ENCODE data around the gene PPP2R5B. TPM values are rescaled to one million over a fixed set of nuclear protein-coding genes. Genes with fewer than 3 reads are reported as not detected.

PPP2R5B gene
- total RNA-seq, 1 donor from 2014 or later = 15.9 TPM

DNA sequence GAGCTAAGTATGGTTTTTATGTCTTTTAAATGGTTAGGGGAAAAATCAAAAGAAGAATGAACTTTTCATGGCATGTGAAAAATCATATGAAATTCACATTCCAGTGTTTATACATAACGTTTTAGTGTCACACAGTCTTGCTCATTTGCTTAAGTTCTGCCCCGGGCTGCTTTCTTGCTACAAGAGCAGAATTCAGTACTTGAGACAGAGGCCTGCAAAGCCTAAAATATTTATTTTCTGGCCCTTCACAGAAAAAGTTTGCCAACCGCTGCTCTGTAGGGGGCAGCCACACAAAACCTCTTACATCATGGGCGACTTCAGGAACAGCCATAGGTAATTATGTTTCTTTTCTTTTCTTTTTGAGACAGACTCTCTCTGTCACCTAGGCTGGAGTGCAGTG lies 6.5 kb upstream of the PPP2R5B start:
- peak overlapping the region; percentile 76 for H3K4me3 Mint-ChIP-seq (ENCODE audit: low read depth)
- TF ChIP-seq, protein P1, sequence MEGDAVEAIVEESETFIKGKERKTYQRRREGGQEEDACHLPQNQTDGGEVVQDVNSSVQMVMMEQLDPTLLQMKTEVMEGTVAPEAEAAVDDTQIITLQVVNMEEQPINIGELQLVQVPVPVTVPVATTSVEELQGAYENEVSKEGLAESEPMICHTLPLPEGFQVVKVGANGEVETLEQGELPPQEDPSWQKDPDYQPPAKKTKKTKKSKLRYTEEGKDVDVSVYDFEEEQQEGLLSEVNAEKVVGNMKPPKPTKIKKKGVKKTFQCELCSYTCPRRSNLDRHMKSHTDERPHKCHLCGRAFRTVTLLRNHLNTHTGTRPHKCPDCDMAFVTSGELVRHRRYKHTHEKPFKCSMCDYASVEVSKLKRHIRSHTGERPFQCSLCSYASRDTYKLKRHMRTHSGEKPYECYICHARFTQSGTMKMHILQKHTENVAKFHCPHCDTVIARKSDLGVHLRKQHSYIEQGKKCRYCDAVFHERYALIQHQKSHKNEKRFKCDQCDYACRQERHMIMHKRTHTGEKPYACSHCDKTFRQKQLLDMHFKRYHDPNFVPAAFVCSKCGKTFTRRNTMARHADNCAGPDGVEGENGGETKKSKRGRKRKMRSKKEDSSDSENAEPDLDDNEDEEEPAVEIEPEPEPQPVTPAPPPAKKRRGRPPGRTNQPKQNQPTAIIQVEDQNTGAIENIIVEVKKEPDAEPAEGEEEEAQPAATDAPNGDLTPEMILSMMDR (IDR thresholded peaks at IDR 0.05; ENCODE audit: unreplicated experiment) = peak; percentile 35
- H3K9me3 Mint-ChIP-seq (ENCODE audit: low read depth) = no peaks in the 10 kb centered on the region
- no peaks in the 10 kb centered on the region for H3K27me3 Mint-ChIP-seq
- DNase-seq (ENCODE audit: low spot score, unreplicated experiment) = no peak
- H3K36me3 Mint-ChIP-seq (ENCODE audit: insufficient read depth) = no peaks in the 10 kb centered on the region
- H3K4me1 Mint-ChIP-seq (ENCODE audit: low read depth) = peaks cover 18% of the 10 kb centered on the region
- peak overlapping the region; percentile 98 for H3K27ac Mint-ChIP-seq

DNA sequence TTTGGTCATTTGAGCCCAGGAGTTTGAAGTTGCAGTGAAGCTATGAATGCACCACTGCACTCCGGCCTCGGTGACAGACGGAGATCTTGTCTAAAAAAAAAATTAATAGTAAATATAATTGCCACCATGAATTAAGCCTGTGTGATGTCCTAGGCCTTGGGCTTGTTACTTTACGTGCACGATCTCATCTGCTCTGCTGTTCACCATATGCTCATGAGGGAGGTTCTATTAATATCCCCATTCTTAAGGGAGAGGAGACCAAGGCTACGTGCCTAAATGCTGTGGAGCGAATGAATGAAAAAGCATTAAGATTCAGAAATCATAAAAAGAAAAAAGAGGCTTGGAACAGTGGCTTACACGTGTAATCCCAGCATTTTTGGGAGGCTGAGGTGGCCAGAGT lies 4.9 kb upstream of the PPP2R5B start:
- H3K36me3 Mint-ChIP-seq (ENCODE audit: insufficient read depth) = no peaks in the 10 kb centered on the region
- no peaks in the 10 kb centered on the region for H3K27me3 Mint-ChIP-seq
- H3K9me3 Mint-ChIP-seq (ENCODE audit: low read depth) = no peaks in the 10 kb centered on the region
- no peak overlapping the region for H3K27ac Mint-ChIP-seq
- DNase-seq (ENCODE audit: low spot score, unreplicated experiment) = no peak
- H3K4me1 Mint-ChIP-seq (ENCODE audit: low read depth) = peaks cover 21% of the 10 kb centered on the region
- H3K4me3 Mint-ChIP-seq (ENCODE audit: low read depth) = no peak overlapping the region
- TF ChIP-seq, protein P1 (IDR thresholded peaks at IDR 0.05; ENCODE audit: unreplicated experiment) = no peak

DNA sequence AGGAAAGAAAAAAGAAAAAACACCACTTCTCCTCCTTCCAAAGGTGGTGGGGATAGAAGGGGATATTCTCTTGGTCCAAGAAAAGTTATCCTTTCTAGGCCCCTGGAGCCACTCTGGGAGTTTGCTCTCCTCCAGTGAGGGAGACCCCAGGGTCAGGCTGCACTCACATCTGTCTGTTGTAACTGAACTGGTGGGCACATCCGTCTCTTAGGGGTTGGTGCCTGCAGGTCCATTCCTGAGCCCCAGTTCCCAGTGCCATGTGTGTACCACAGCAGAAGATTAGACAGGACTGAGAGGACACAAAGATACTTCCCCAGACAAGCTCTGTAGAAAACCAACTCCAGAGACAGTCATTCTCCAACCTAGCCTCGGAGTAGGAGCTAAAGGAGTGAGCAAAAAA lies 4.4 kb upstream of the PPP2R5B start:
- H3K36me3 Mint-ChIP-seq (ENCODE audit: insufficient read depth) = no peaks in the 10 kb centered on the region
- TF ChIP-seq, protein P1 (IDR thresholded peaks at IDR 0.05; ENCODE audit: unreplicated experiment) = no peak
- peaks cover 24% of the 10 kb centered on the region for H3K4me1 Mint-ChIP-seq (ENCODE audit: low read depth)
- H3K27ac Mint-ChIP-seq = no peak overlapping the region
- no peak overlapping the region for H3K4me3 Mint-ChIP-seq (ENCODE audit: low read depth)
- no peaks in the 10 kb centered on the region for H3K9me3 Mint-ChIP-seq (ENCODE audit: low read depth)
- DNase-seq (ENCODE audit: low spot score, unreplicated experiment) = no peak
- H3K27me3 Mint-ChIP-seq = peaks cover 2% of the 10 kb centered on the region

DNA sequence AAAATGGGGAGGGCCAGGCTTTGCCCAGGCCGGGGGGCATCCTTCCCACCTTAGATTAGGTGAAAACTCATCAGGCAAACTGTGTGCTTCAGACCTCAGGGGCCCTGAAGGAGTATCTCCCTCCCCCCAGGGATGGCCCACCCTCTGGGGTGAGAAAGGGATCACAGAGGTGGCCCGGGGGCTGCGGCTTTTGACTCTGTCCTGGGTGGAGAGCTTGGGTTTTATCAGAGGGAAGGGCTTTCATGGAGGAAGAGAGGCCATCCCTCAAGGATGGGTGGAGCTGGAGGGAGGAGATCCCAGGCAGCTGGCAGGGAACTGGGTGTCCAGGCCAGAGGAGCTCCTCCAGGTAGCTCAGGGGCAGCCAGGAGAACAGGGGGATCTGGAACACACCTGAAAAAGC lies 3.1 kb upstream of the PPP2R5B start:
- no peaks in the 10 kb centered on the region for H3K36me3 Mint-ChIP-seq (ENCODE audit: insufficient read depth)
- DNase-seq (ENCODE audit: low spot score, unreplicated experiment) = no peak
- H3K4me1 Mint-ChIP-seq (ENCODE audit: low read depth) = peaks cover 18% of the 10 kb centered on the region
- TF ChIP-seq, protein P1 (IDR thresholded peaks at IDR 0.05; ENCODE audit: unreplicated experiment) = no peak
- H3K9me3 Mint-ChIP-seq (ENCODE audit: low read depth) = no peaks in the 10 kb centered on the region
- no peak overlapping the region for H3K4me3 Mint-ChIP-seq (ENCODE audit: low read depth)
- H3K27me3 Mint-ChIP-seq = peaks cover 3% of the 10 kb centered on the region
- no peak overlapping the region for H3K27ac Mint-ChIP-seq

DNA sequence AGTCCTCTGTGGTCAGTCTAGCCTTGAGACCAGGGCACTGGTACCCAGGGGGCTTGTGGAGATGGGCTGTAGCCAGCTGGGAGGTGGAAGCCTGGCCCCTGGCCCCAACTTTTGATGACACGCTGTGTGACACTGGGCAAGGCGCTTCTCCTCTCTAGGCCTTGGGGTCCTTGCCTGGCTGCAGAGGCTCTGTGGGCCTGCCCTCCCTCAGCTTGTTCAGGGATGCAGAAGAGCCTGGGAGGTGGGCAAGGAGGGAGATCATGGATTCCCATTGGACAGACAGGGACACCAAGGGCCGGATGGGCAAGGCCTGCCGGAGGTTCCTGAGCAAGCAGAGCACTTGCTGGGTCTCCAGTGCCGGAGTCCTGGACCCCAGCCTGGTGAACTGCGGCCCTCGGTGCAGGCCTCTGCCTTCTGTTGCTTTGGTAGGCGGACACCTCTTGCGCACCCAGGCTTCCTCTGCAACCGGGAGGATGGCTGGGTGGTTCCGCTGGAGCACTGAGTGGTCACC lies 1.3 kb upstream of the PPP2R5B start:
- DNase-seq (ENCODE audit: low spot score, unreplicated experiment) = no peak
- peak overlapping the region; percentile 87 for H3K4me3 Mint-ChIP-seq (ENCODE audit: low read depth)
- TF ChIP-seq, protein P1 (IDR thresholded peaks at IDR 0.05; ENCODE audit: unreplicated experiment) = no peak
- no peak overlapping the region for H3K27ac Mint-ChIP-seq
- H3K36me3 Mint-ChIP-seq (ENCODE audit: insufficient read depth) = peaks cover 2% of the 10 kb centered on the region
- peaks cover 6% of the 10 kb centered on the region for H3K4me1 Mint-ChIP-seq (ENCODE audit: low read depth)
- H3K9me3 Mint-ChIP-seq (ENCODE audit: low read depth) = no peaks in the 10 kb centered on the region
- peaks cover 3% of the 10 kb centered on the region for H3K27me3 Mint-ChIP-seq

Measured in progenitor cell of endocrine pancreas (in vitro differentiated cells).